Measurements from ENCODE around the gene TMEM53. TPM values are rescaled to one million over a fixed set of nuclear protein-coding genes. Genes with fewer than 3 reads are reported as not detected.
A peak's percentile ranks its signal among the peaks of the same experiment; 100 is the strongest.

TMEM53 gene
- total RNA-seq, 1 donor: 9.2 TPM

- no peak for DNase-seq (ENCODE audit: low read depth)
- no peak for TF ChIP-seq CTCF (IDR thresholded peaks at IDR 0.05; ENCODE audit: insufficient read depth, low read length)
- no peak overlapping the region for H3K4me3 ChIP-seq (ENCODE audit: low read depth, low read length)
Observed at GRCh38 chr1:44681905-44682882, 7.9 kb upstream of the TMEM53 start.

DNA sequence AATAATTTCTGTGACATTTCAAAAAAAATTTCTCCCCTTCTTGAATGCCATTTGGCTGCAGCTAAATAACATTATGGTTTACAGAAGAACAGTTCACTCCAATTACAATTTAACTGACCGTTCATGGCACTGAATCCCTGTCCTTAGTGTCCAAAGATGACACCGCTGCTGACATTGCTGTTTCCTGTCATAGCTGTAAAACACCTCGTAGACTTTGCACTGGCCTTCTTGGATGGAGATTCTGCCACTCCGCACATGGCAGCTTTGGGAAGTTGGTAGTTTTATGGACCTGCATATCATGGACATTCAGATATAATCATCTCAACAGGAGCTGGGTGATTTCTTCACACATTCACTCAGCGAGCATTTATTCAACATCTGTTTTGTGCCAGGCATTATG, 5.2 kb upstream of the TMEM53 start:
- DNase-seq (ENCODE audit: low read depth): no peak
- TF ChIP-seq CTCF (IDR thresholded peaks at IDR 0.05; ENCODE audit: insufficient read depth, low read length): no peak
- no peak overlapping the region for H3K4me3 ChIP-seq (ENCODE audit: low read depth, low read length)

- no peak for DNase-seq (ENCODE audit: low read depth)
- no peak for TF ChIP-seq CTCF (IDR thresholded peaks at IDR 0.05; ENCODE audit: insufficient read depth, low read length)
- H3K4me3 ChIP-seq (ENCODE audit: low read depth, low read length): no peak overlapping the region
Observed at GRCh38 chr1:44678626-44679025, 4.3 kb upstream of the TMEM53 start.

DNA sequence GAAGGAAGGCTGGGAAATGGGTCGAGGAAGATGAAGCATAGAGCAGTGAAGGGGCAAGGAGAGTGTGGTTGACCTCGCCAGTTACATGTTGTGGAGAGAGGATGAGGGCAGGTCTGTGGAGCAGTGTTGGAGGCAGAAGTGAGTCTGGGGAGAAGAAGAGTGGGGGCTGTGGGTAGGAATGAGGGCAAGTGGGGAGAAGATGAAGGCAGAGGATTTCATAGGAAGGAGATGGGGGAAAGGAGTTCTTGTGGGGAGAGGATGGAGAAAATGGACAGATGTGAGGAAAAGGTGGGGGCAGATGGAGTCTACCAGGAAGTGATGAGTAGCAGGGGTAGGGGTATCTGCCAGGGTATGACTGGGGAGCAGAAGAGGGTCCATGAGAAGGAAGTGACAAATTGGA, 3.8 kb upstream of the TMEM53 start:
- DNase-seq (ENCODE audit: low read depth): no peak
- TF ChIP-seq CTCF (IDR thresholded peaks at IDR 0.05; ENCODE audit: insufficient read depth, low read length): no peak

GRCh38 chr1:44677201-44677766, 3.0 kb upstream of the TMEM53 start:
- peak; percentile 65 for DNase-seq (ENCODE audit: low read depth)
- H3K4me3 ChIP-seq (ENCODE audit: low read depth, low read length): no peak overlapping the region
- TF ChIP-seq CTCF (IDR thresholded peaks at IDR 0.05; ENCODE audit: insufficient read depth, low read length): peak; percentile 61

More for the DNA sequence above, 3.8 kb upstream of the TMEM53 start:
- H3K4me3 ChIP-seq (ENCODE audit: low read depth, low read length): no peak overlapping the region

DNA sequence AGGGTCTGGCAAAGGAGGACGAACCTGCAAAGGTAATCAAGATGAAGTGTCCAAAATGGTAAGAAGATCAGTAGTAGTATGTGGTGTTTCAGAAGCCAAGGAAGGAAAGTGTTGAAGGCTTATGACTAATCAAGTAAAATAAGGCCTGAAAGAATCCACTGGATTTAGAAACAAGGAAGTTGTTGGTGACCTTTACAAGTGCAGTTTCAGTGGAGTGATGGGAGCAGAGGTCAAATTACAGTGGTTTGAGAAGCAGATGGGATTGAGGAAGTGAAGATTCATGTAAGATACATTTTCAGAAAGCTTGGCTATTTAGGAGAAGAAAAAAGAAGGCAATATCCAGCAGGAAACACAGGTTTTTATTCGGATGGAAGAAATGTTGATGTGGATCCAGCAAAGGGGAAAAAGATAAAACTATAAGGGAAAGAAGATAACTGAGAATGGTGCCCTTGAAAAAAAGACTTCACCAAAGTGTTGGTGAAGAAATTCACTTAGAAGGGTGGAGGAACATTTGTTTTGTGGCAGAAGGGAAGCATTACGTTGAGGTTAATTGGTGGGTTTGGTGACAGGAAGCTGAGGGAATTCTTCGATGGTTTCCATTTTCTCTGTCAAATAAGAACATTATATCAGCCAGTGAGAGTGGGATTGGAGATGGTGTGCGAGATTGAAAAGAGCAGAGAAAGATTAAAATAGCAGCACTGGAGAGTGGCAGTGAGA, 2.4 kb upstream of the TMEM53 start:
- no peak overlapping the region for H3K4me3 ChIP-seq (ENCODE audit: low read depth, low read length)
- DNase-seq (ENCODE audit: low read depth): peak; percentile 29
- no peak for TF ChIP-seq CTCF (IDR thresholded peaks at IDR 0.05; ENCODE audit: insufficient read depth, low read length)
